Stimulated activated CD8-positive, alpha-beta memory T cell treated with anti-CD3 and anti-CD28 coated beads, Interleukin-7, amount 100 ng/mL, for 1 hour (primary cell): Measurements from ENCODE around the gene ATP11A.

Source experiments
- DNase-seq, 2 donors: peaks; one replicate each; pipeline ENCODE4 v3.0.0-alpha.2; 2020; ENCODE audit warnings: low read depth in 2 of 2

The ATP11A gene

DNA sequence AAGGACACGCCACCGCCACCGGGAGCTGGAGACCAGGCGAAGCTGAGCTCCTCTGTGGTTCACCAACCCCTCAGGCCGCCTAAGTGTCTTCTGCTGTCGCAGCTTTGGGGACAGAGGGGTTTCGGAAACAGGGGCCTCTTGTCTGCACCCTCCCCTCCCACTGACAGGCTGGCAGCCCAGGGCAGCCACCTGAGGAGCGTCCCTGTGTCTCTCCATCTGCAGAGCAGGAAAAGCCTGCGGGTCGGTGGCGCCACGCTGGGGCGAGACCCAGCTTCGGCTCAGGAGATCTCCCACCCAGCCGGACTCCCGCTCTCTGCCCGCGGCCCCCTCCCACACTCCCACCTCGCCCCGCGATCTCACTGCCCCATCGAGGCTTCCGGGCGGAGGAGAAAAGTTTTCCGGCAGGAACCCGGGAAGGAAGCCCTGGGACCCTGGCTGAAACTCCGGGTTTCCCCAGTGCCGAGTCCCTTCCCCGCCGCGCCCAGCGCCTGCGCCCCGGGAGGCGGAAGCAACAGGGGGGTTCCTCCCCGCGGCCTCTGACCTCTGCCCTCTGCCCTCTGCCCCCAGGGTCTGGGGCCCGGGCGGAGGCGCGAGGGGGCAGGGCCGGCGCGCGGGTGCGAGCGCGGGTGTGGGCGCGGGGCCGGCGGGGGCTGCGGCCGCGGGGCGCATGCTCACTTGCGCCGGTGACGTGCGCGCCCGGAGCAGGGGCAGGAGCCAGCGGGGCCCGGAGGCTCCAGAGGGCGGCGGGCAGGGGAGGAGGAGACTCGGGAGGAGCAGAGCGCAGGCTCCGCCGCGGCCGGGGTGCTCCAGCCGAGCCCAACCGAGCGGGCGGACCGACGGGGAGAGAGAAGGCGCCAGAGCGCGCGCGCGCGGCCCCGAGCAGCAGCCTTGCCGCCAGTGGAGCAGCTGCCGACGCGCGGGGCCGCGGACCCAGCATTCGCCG is at the start of gene ATP11A:
ATP11A (plus strand) TSS at position 736 of the 943 bp plus-strand sequence. CDS start 379 bp downstream, outside the sequence.
- peak; percentile 43 to 48 for DNase-seq

DNA sequence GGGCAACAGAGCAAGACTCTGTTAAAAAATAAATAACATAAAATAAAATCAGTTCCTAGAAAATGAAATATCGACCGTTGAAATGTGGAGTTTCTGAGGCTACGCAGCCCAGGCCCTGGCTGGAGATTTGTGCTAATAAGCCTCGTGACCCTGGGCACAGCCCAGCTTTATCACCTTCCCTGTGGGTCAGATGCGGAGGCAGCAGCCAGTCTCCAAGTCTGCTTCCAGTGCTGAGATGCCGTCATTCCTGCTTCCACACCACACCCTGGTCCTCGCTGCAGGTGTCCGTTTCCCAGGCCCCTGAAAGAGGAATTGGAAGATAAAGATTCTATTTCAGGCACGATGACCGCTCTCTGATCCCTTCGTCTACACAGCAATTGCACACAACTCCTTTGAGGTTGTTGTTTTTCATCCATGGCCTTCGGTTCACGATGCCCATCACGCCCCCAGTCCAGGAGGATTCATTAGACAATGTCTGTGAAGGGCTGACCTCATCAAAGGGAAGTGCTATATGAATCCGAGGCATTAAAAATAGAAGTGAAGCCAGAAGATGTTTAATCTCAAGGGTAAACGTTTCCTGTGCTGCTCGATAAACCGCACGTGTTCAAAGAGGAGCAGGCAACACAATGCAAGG is 48.3 kb upstream of the ATP11A start:
- no peak for DNase-seq

DNA sequence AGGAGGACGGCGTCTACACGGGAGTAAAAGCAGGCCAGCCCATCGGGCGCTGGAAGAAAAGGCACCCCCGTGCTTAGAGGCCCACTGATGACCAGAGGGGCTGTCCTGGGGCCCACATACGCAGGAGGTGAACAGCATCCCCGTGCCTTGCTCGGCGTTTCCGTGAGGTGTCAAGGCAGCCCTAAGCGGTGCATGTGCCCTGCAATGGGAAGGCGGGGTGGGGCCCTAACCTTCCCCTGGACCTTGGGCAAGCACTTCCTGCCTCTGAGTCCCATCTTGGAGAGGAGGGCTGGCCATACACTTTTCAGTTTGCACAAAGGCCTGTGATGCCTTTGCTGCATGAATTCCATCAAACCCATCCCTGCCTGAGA is 47.8 kb upstream of the ATP11A start:
- no peak for DNase-seq

DNA sequence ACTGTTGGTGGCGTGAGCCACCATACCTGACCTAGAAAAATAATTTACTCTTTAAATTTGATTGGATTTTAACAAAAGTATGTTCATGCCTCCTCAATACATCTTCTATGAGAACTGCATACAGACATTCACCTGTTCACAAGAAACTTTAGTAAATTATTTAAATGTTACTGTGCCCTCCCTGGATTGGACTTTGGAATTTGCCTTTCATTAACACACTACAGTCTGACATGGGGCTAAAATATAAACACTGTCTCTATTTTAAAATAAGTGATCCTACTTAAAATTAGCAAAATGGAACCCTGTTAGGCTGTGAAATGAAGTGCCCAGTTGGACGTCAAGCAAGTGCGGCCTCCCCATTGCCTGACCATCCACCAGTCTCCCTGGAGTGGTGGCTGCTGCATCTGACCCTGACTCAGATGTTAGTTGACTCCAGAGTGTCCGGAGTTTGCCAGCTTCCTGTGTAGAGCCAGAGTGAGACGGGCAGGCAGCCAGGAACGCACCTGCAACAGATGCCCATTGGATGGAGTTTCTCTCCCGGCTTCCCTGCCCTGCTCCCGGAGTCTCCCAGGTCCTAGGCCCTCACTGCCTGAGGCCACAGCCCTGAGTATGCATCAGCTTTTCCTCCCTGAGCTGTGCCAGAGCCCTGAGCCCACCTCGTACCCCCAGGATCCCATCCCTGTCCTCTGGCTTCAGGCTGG is 45.9 kb upstream of the ATP11A start:
- DNase-seq: no peak

DNA sequence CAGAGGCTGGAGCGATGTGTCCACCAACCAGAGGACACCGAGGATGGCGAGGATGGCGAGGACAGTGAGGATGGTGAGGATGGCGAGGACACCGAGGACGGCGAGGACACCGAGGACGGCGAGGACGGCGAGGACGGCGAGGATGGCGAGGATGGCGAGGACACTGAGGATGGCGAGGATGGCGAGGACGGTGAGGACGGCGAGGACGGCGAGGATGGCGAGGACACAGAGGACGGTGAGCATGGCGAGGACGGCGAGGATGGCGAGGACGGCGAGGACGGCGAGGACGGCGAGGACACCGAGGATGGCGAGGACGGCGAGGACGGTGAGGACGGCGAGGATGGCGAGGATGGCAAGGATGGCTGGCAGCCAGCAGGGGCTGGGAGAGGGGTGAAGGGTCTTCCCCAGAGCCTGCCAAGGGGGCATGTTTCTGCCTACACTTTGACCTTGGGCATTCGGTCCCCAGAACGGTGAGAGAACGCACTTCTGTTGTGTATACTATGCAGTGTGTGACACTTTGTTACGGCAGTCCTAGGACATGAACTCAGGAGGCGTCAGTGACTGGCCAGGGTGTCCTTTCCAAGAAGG is 44.4 kb upstream of the ATP11A start:
- DNase-seq: no peak

DNA sequence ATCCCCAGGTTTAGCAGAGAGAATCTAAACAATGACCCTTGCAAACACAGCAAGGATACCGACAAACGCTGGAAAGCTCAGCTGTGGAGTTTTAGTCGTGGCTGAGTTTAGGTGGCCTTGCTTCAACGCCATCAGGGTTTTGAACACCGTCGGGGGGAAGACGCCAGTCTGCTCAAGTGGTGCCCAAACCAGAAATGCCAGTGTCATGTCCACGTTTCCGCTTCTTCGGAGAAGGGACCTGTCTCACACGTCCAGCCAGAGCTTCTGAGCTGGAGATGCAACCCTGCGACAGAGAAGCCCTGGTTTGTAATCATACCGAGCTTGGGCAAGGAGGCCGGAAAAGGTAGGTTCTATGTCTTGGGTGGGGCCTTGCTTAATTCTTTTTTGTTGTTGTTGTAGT is 42.6 kb upstream of the ATP11A start:
- no peak for DNase-seq

DNA sequence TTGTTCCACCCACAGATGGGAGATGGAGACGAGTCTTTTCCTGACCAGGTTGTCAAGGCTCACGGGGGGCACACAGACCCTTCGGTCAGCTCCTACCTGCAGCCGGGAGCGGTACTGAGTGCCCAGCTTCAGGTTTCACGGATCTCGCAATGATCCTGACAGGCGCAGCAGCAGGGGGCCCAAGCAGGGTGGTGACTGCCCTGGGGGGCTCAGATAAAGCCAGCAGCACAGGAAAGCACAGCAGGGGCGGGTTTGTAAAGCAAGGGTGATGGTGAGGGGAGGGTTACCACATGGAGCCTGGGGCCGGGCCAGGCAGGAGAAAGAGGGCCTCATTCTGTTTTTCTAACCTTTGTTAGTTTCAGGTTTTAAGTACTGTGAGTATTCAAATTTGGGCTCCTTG is 41.7 kb upstream of the ATP11A start:
- no peak for DNase-seq

DNA sequence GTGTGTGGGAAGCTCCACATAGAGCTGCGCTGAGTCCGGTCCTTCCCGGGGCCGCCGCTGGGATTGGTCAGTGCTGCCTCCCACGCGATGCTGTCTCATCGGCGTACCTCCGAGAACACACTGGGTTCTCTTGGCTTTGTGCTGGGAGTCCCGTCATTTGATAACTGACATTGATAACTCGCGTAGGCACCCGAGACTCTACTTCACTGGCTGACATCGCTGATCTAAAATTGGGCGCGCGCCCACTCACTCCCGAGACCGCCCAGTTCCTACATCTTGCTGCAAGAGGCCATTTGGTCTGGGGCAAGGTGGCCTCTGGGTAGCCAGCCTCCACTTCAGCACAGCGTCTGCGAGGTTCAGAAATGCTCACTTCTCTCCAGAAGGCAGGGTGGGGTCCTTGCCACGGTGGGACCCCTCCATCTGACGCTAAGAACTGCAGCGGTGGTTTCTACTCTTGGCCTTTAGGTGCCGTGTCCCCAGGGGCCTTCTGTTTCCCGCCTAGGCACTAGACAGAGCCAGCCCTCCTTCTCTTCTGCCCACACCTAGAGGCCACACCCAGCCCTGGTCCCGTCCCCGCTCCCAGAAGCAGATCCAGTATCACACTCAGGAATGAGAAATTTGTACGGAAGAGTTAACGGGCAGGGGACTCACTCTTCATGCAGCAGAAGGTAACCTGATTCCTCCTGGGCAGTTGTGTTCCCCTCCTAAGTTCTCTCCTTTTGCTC is 40.7 kb upstream of the ATP11A start:
- DNase-seq: no peak

DNA sequence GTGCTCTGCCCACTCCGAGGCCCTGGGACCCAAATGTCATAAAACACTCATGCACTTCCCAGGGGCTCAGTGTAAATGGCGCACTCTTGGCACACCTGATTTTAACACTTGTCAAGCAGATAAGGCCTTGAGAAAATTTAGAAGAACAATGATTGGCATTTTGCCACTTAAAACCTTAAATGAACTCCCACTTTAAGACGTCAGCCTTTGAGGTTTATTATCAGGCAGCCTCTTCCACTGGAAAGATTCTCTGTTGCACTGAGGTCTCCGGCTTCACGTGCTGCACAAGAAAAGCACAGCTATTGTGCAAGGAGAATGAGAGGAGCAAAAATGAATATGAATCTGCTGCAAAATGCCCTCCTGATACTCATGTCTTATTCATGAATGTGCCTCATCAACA is 38.5 kb upstream of the ATP11A start:
- DNase-seq: no peak

DNA sequence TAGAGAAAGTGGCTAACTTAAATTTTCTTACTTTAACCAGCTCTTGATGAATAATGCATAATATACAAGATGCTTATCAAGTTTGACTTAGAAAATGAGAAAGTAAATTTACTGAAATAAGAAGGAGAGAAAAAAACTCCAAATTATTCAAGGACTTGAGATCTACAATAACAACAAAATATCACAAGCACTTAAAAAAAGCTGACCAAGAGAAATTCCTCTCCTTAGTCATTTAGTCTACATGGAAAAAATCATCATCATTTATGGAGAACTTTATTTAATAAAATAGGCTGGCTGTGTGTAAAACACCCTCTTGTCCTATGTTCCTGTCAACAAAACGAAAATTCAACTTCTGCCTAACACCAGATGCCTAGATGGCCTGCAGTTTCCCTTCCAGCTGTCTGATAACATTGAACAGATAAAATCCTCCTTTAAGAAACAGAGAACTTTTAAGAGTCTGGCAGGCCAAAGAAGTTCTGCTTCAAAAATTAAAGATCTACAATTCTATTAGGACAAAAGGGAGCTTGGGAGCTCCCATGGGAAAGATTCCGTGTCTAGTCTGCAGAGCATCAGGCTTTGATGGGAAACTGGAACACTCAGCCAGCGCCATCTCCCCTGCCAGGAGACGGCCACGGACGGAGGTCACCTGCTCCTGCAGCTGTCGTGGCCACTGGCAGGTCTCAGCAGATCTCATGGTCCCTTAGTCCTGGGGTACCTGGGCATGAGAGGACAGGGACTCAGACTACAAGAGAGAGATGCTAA is 37.9 kb upstream of the ATP11A start:
- DNase-seq: no peak

DNA sequence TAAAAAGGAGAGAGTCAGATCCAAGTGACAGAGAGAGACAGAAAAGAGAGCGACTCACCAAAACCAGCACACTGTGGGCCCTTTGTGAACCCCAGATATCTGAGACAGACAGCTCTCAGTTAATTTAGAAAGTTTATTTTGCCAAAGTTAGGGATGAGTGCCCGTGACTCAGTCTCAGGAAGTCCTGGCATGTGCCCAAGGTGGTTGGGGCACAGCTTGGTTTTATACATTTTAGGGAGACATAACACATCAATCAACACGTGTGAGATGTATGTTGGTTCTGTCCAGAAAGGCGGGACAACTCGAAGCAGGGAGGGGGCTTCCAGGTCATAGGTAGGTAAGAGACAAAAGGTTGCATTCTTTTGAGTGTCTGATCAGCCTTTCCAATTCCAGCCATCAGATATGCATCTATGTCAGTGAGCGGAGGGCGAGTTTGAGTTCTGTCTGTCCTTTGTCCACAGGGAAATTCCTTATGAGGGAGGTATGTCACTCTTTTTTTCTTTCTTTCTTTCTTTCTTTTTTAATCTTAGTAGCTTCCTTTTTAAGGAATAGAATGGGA is 37.2 kb upstream of the ATP11A start:
- DNase-seq: no peak

DNA sequence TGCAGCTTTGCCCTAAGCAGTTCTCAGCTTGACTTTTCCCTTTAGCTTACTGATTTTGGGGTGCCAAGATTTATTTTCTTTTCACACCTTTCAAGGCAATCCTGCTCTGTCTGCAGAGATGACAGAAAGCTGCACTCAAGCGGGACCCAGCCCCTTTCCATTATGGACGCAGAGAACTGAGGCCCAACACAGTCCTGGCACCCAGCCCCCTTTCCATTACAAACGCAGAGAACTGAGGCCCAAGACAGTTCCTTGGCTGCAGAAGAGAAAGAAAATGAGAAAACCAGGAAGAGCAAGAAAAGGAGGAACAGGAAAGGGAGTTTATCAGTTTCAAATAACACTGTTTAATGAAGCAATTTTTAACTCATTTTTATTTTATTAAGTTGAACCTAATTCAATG is 36.8 kb upstream of the ATP11A start:
- DNase-seq: no peak

DNA sequence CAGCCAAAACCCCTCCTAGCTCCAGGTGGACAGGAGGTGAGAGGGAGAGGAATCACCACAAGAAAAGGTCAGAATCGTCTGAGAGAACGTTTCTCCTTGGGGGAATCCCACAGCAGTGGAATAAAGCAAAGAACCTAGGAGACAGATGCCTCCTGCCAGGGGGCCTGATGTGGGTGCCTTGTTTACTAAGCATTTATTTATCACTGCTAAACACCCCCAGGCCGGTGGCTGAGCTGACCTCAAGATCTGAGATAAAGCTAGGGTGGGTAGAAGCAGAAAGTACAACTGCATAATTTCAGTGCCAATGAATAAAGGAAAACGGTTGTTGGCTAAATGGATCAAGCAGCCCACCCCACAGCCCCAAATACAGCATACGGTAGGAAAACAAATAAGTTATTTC is 33.9 kb upstream of the ATP11A start:
- DNase-seq: no peak

DNA sequence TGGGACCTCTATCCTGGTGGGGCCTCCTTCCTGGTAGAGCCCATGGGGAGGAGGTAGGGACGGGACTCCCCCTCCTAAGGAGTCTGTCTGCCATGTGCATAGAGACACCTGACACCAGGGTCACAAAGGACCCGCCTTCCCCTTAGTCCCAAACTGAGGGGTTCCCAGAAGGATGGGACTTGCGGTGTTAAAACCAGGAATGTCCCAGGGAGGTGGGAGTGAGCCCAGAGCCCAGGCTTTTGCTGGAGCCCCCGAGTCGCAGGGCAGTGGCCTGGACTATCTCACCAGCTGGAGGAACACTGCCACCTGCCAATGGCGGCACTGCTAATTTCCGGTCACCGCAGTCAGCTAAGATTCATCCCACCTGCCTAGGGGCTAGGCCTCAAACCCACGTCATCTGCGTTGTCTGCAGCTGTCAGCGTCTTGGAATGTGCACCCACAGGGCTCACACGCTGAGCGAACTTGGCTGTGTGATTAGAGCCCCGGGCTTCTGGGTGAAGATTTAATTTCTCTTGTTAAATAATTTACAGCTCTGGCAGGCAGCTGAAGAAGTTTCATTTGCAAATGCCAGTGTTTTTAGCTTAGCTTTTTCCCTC is 31.9 kb upstream of the ATP11A start:
- no peak for DNase-seq

DNA sequence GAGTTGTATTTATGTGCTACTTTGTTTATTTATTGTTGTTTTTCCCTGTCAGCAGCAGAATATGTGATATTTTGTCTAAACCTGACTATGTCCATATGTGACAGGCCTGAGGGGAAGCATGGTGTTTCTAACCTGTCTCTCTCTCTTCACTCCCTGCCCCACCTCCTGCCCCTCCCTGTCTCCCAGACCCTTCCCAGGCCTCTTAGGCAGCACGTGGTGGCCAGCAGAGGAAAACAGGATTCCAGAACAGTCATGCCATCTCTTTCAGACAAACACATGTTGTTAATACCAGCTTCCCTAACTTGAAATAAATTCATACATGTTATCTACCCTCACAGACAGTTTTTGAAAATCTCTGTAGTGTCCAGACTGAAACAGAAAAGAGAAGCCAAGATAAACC is 31.0 kb upstream of the ATP11A start:
- no peak for DNase-seq

DNA sequence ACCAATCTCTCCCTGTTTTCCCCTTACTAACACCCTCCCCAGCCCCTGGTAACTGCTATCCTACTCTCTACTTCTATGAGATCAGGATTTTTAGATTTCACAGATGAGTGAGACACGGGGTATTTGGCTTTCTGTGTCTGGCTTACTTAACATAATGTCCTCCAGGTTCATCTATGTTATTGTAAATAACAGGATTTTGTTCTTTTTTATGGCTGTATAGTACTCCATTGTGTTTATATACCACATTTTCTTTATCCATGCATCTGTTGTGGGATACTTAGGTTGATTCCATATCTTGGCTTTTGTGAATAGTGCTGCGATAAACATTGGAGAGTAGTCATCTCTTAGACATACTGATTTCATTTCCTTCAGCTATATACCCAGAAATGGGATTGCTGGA is 28.5 kb upstream of the ATP11A start:
- DNase-seq: no peak

DNA sequence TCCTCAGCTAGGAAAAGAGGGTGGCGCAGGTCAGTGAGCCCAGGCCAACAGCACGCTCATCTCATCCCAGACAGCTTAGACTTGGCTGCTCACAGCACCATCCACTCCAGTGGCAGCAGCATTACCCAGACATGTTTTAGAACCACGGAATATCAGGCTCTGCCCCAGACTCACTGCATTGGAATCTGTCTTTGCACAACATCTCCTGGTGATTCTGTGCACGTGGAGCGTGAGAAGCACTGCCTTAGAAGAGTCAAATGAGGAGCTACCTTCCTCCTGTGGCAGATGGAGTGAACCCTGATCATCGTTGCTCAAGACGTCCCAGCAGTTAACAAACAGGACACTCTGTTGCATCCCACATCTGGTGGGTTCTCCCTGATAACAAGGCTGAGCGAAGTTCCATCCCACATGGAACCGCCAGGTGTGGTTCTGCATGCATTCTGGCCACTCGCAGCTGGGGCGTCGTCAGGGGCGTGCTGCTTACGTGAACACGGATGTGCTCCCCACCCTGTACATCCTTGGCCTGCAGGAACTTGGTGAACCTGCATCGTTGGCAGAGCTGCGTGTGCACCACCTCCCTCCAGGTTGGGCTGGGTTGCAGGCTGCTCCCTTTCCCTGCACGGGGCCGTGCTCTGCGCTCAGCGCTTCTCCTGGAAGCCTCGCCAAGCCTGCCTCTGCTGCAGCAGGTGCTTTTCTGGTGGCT is 25.2 kb upstream of the ATP11A start:
- no peak for DNase-seq

DNA sequence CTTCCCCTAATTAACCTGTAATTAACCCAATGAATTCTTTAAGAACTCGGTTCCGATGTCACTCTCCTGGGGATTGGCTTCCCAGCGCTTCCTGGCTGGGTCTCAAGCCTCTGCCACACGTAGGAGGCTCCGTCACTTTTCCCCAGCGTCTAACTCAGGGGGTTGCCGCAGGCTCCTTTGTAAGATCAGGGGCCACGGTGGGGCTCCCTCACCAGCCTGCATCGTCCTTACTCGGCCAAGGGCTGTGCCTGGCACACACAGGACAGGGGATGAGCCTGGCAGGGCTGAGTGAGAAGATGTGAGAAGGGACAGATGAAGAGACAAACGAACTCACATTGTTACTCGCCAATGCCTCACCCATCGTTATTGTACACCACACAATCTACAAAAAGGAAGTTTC is 20.9 kb upstream of the ATP11A start:
- DNase-seq: no peak

DNA sequence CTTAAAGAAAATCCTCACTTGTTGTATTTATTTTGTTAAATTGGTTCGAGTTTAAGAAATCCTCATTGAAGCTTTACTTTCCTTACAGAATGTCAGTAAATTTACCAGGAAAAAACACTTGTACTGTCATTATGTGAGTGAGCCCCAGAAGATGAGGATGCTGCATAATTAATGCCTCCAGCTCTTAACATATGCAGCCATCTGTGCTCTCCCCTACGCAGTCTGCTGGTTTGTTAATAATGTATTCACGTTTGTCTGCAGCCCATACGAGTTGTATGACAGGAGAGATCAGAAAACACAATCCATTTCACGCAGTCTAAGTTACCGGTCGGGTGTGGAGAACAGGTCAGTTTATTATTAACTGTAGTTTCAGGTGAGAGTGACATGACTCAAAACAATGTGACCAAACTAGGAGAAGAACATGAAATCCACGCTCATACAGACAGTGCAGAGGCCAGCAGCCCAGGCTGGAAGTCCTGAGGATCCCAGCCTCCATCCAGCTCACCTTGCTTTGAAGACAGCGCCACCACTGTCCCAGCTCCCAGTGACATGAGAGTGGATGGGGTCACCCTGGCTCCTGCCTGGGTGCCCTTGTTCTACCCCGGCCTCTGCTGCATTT is 19.8 kb upstream of the ATP11A start:
- no peak for DNase-seq
